OCI-LY3 (cell line): ENCODE results near the gene SPNS3.

Source experiments
- H2AFZ ChIP-seq: fragments of 200-600, 300-600 bp; shearing (Covaris generic); 2 replicates; pipeline ENCODE4 v1.6.0; 2014; ENCODE audit warnings: antibody characterized with exemption, low read depth, low read length
- H3K27ac ChIP-seq: fragments of 200-600, 300-600 bp; sonication (generic); 2 replicates; pipeline ENCODE4 v1.5.1; 2014; ENCODE audit warnings: mild to moderate bottlenecking, low read length, moderate library complexity, mixed read lengths
- H3K27me3 ChIP-seq: fragments of 200-600, 300-600 bp; sonication (generic); 2 replicates; pipeline ENCODE4 v1.6.1; 2014; ENCODE audit warnings: low read depth, low read length, mixed read lengths
- H3K36me3 ChIP-seq: fragments of 200-600, 300-600 bp; sonication (generic); replicated peaks from 2 replicates; pipeline ENCODE3; 2014; ENCODE audit warnings: low read depth, low read length, mixed read lengths
- H3K4me1 ChIP-seq: fragments of 300-600, 200-600 bp; sonication (generic); 2 replicates; pipeline ENCODE4 v1.6.1; 2014; ENCODE audit warnings: low read length, mixed read lengths
- H3K4me2 ChIP-seq: fragments of 200-600, 300-600 bp; sonication (generic); 2 replicates; pipeline ENCODE4 v1.6.1; 2014; ENCODE audit warnings: low read length, mixed read lengths
- H3K4me3 ChIP-seq: fragments of 300-600, 200-600 bp; sonication (generic); 2 replicates; pipeline ENCODE4 v1.5.1; 2014; ENCODE audit warnings: antibody characterized with exemption, mild to moderate bottlenecking, low read length, moderate library complexity
- H3K79me2 ChIP-seq: fragments of 300-600, 200-600 bp; shearing (Covaris generic); 2 replicates; pipeline ENCODE4 v1.6.1; 2014; ENCODE audit warnings: mild to moderate bottlenecking, low read length, mixed read lengths
- H3K9ac ChIP-seq: fragments of 300-600, 200-600 bp; shearing (Covaris generic); 2 replicates; pipeline ENCODE4 v1.6.0; 2014; ENCODE audit warnings: mild to moderate bottlenecking, low read length, moderate library complexity
- H3K9me3 ChIP-seq: fragments of 200-600, 300-600 bp; shearing (Covaris generic); 2 replicates; pipeline ENCODE4 v1.6.1; 2014; ENCODE audit warnings: low read length, mixed read lengths; ENCODE audit not compliant: insufficient read depth
- H4K20me1 ChIP-seq: fragments of 200-600, 300-600 bp; sonication (generic); 2 replicates; pipeline ENCODE4 v1.6.1; 2016; ENCODE audit warnings: low read length, mixed read lengths; ENCODE audit not compliant: insufficient read depth
- EZH2phosphoT487 ChIP-seq: fragments of 200-600 bp; shearing (Covaris generic); IDR thresholded peaks from 2 replicates; pipeline ENCODE4 v1.6.1; 2018; ENCODE audit warnings: antibody characterized with exemption, mixed run types, low read depth
- TF ChIP-seq, protein P1 (sequence below): fragments of 200-600, 300-600 bp; sonication (generic); IDR thresholded peaks from 2 replicates; pipeline ENCODE4 v1.5.1; 2014; ENCODE audit warnings: antibody characterized with exemption, low read length, low read depth

Gene SPNS3

DNA sequence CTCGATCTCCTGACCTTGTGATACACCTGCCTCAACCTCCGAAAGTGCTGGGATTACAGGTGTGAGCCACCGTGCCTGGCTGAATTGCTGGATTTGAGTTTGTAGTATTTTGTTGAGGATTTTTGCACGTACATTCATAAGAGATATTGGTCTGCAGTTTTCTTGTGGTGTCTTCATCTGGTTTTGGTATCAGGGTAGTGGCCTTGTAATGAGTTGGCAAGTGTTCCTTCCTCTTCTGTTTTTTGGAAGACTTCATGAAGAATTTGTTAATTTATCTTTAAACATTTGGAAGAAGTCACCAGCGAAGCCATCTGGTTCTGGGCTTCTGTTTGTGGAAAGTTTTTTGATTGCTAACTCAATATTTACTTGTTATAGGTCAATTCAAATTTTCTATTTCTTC, 26.9 kb downstream of the SPNS3 start:
- H3K4me2 ChIP-seq, result no peak overlapping the region
- H4K20me1 ChIP-seq, result no peaks in the 10 kb centered on the region
- no peaks in the 10 kb centered on the region for H3K79me2 ChIP-seq
- H3K9me3 ChIP-seq, result no peaks in the 10 kb centered on the region
- H3K4me3 ChIP-seq, result no peak overlapping the region
- TF ChIP-seq, protein P1, sequence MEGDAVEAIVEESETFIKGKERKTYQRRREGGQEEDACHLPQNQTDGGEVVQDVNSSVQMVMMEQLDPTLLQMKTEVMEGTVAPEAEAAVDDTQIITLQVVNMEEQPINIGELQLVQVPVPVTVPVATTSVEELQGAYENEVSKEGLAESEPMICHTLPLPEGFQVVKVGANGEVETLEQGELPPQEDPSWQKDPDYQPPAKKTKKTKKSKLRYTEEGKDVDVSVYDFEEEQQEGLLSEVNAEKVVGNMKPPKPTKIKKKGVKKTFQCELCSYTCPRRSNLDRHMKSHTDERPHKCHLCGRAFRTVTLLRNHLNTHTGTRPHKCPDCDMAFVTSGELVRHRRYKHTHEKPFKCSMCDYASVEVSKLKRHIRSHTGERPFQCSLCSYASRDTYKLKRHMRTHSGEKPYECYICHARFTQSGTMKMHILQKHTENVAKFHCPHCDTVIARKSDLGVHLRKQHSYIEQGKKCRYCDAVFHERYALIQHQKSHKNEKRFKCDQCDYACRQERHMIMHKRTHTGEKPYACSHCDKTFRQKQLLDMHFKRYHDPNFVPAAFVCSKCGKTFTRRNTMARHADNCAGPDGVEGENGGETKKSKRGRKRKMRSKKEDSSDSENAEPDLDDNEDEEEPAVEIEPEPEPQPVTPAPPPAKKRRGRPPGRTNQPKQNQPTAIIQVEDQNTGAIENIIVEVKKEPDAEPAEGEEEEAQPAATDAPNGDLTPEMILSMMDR, result no peak
- no peak for TF ChIP-seq EZH2phosphoT487
- no peak overlapping the region for H3K27ac ChIP-seq
- H3K27me3 ChIP-seq, result no peaks in the 10 kb centered on the region
- H2AFZ ChIP-seq, result no peak overlapping the region
- no peak overlapping the region for H3K9ac ChIP-seq
- no peaks in the 10 kb centered on the region for H3K36me3 ChIP-seq
- no peaks in the 10 kb centered on the region for H3K4me1 ChIP-seq

DNA sequence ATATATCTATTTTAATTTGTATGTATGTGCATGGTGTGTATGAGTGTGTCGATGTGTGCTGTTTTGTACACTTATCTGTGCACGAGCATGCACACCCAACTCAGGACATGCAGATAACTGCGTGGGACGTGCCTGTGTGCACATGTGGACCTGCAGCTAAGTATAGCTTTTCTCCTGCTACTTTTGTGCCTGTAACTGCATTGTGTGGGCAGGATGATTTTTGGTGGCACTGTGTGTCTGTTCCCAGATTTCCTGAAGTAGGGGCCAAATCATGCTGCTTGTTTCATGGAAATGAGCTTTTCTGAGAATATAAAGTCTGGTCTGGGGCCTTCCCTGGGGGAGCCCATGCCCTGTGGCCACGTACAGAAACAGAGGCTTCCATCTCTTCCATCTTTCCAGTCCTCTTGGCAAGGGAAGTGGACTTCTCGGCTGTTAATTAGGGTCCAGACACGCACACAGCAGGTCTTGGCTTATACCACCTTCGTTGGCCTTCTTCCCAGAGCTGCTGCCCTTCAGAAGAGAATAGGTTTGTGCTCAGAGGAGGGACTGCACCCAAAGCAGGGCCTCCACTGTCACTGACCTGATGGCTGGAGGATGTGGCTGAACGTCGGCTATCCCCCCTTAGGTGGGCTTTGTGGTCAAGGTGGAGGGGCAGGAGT, 30.2 kb downstream of the SPNS3 start:
- no peaks in the 10 kb centered on the region for H3K36me3 ChIP-seq
- no peaks in the 10 kb centered on the region for H3K27me3 ChIP-seq
- H3K4me3 ChIP-seq, result no peak overlapping the region
- no peaks in the 10 kb centered on the region for H4K20me1 ChIP-seq
- no peak overlapping the region for H3K4me2 ChIP-seq
- no peaks in the 10 kb centered on the region for H3K4me1 ChIP-seq
- no peak for TF ChIP-seq EZH2phosphoT487
- TF ChIP-seq, protein P1, result no peak
- no peaks in the 10 kb centered on the region for H3K79me2 ChIP-seq
- H3K9me3 ChIP-seq, result no peaks in the 10 kb centered on the region
- no peak overlapping the region for H3K27ac ChIP-seq
- no peak overlapping the region for H3K9ac ChIP-seq
- no peak overlapping the region for H2AFZ ChIP-seq

- H2AFZ ChIP-seq, result no peak overlapping the region
- H3K9me3 ChIP-seq, result no peaks in the 10 kb centered on the region
- no peak overlapping the region for H3K9ac ChIP-seq
- H4K20me1 ChIP-seq, result no peaks in the 10 kb centered on the region
- H3K4me1 ChIP-seq, result no peaks in the 10 kb centered on the region
- H3K27me3 ChIP-seq, result no peaks in the 10 kb centered on the region
- no peak overlapping the region for H3K27ac ChIP-seq
- TF ChIP-seq, protein P1, result no peak
- no peak for TF ChIP-seq EZH2phosphoT487
- no peak overlapping the region for H3K4me3 ChIP-seq
- no peaks in the 10 kb centered on the region for H3K79me2 ChIP-seq
- H3K4me2 ChIP-seq, result no peak overlapping the region
- no peaks in the 10 kb centered on the region for H3K36me3 ChIP-seq
These were observed 32.0 kb downstream of the SPNS3 start for GRCh38 chr17:4465786-4466185.

GRCh38 chr17:4467287-4467686, 33.5 kb downstream of the SPNS3 start:
- H3K36me3 ChIP-seq, result no peaks in the 10 kb centered on the region
- H3K9ac ChIP-seq, result no peak overlapping the region
- H3K9me3 ChIP-seq, result no peaks in the 10 kb centered on the region
- H3K27me3 ChIP-seq, result no peaks in the 10 kb centered on the region
- no peaks in the 10 kb centered on the region for H3K79me2 ChIP-seq
- H3K4me3 ChIP-seq, result no peak overlapping the region
- no peaks in the 10 kb centered on the region for H4K20me1 ChIP-seq
- TF ChIP-seq, protein P1, result no peak
- no peak for TF ChIP-seq EZH2phosphoT487
- H2AFZ ChIP-seq, result no peak overlapping the region
- H3K4me2 ChIP-seq, result no peak overlapping the region
- H3K27ac ChIP-seq, result no peak overlapping the region
- H3K4me1 ChIP-seq, result no peaks in the 10 kb centered on the region
